Cardiac fibroblast (primary cell): ENCODE results near the gene COL23A1.

Experiments
- DNase-seq, 2 donors: peaks; one replicate each; pipeline versions ENCODE4 v3.0.0 to v3.0.0-alpha.2; 2010; ENCODE audit warnings: low read depth in 2 of 2
- H3K4me3 ChIP-seq, 2 donors: replicated peaks in 1 of 2; 1 replicate in 1 of 2; 2 replicates in 1 of 2; pipeline ENCODE4 v1.5.1; 2011; ENCODE audit warnings: low read depth in 2 of 2, low read length in 2 of 2, mild to moderate bottlenecking in 2 of 2, moderate library complexity in 1 of 2
- TF ChIP-seq, protein P1 (sequence below): IDR thresholded peaks from one replicate; pipeline ENCODE4 v1.5.1; 2011; ENCODE audit warnings: low read depth, mild to moderate bottlenecking, low read length, inconsistent platforms

Gene COL23A1

GRCh38 chr5:178514851-178515418 lies 75.3 kb downstream of the COL23A1 start:
- DNase-seq, result no peak
- no peak overlapping the region for H3K4me3 ChIP-seq
- TF ChIP-seq, protein P1, sequence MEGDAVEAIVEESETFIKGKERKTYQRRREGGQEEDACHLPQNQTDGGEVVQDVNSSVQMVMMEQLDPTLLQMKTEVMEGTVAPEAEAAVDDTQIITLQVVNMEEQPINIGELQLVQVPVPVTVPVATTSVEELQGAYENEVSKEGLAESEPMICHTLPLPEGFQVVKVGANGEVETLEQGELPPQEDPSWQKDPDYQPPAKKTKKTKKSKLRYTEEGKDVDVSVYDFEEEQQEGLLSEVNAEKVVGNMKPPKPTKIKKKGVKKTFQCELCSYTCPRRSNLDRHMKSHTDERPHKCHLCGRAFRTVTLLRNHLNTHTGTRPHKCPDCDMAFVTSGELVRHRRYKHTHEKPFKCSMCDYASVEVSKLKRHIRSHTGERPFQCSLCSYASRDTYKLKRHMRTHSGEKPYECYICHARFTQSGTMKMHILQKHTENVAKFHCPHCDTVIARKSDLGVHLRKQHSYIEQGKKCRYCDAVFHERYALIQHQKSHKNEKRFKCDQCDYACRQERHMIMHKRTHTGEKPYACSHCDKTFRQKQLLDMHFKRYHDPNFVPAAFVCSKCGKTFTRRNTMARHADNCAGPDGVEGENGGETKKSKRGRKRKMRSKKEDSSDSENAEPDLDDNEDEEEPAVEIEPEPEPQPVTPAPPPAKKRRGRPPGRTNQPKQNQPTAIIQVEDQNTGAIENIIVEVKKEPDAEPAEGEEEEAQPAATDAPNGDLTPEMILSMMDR, result no peak

- no peak for DNase-seq
- H3K4me3 ChIP-seq, result no peak overlapping the region
- TF ChIP-seq, protein P1, result no peak
These were observed 79.0 kb downstream of the COL23A1 start for GRCh38 chr5:178511172-178511571.

DNA sequence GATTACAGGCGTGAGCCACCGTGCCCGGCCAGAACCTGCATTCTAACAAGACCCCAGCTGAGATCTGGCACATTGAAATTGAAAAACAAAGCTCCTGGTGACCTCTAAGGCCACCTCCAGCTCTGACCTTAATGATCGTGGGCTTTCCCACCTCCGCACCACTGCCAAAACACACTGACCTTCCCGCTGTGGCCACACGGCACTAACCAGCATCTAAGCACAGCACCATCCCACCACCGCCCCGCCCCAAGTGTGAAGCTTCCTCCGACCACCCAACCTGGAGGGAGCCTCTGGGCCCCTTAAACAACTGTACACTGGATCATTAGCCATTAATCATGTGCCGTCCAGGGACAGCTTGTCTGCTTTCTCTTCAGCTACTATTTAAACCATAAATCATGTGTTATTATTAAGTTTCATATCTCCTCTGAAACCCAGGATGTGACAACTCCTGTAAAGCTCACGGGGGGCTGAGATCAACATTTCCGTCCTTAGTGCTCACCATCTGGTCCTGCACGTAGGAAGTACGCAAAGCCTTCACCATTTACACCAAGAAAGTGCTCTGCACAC lies 80.6 kb downstream of the COL23A1 start:
- no peak overlapping the region for H3K4me3 ChIP-seq
- DNase-seq, result no peak
- TF ChIP-seq, protein P1, result no peak

DNA sequence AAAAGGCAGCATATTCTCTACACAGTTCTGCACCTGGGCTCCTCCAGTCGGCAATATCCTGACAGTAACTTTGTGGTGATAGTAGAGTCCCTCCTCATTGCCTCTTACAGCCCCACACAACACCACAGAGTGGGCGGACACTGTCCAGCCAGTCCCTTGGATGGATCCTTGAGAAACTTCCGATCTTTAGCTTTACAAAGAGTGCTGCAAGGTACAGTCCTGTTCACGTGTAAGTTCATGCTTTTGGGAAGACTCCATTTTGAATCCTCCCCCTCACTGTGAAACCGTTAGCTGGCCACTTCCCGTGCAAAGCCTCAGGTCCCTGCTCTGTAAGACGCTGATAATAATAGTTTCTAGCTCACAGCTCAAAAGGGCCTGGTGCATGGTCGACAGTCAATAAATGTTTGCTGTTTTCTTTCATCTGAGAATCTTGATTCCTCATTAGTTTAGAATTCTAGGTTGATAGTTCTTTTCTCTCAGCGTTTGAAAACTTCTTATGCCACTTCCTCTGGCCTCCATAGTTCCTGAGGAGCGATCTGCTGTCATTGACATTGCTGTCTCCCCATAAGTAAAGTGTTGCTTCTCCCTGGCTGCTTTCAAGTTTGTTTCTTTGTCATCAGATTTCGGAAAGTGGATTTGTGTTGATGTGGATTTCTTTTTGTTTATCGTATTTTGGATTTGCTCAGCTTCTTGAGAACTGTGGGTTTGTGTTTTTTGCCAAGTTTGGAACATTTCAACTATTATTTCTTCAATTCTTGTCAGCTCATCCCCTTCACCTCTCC lies 82.9 kb downstream of the COL23A1 start:
- no peak for DNase-seq
- H3K4me3 ChIP-seq, result no peak overlapping the region
- TF ChIP-seq, protein P1, result no peak

- no peak overlapping the region for H3K4me3 ChIP-seq
- TF ChIP-seq, protein P1, result no peak
- DNase-seq, result no peak
These were observed 84.4 kb downstream of the COL23A1 start for GRCh38 chr5:178505639-178506407.

- DNase-seq, result no peak
- H3K4me3 ChIP-seq, result no peak overlapping the region
- TF ChIP-seq, protein P1, result no peak
These were observed 85.7 kb downstream of the COL23A1 start for GRCh38 chr5:178504340-178504960.
